CD4-positive, alpha-beta T cell treated with Interleukin-15 for 4 hours (primary cell): ENCODE results near the gene SLC13A5.

Source experiments
- DNase-seq: peaks from one replicate; pipeline ENCODE4 v3.0.0-alpha.2; 2020; ENCODE audit warnings: low spot score

SLC13A5 gene

DNA sequence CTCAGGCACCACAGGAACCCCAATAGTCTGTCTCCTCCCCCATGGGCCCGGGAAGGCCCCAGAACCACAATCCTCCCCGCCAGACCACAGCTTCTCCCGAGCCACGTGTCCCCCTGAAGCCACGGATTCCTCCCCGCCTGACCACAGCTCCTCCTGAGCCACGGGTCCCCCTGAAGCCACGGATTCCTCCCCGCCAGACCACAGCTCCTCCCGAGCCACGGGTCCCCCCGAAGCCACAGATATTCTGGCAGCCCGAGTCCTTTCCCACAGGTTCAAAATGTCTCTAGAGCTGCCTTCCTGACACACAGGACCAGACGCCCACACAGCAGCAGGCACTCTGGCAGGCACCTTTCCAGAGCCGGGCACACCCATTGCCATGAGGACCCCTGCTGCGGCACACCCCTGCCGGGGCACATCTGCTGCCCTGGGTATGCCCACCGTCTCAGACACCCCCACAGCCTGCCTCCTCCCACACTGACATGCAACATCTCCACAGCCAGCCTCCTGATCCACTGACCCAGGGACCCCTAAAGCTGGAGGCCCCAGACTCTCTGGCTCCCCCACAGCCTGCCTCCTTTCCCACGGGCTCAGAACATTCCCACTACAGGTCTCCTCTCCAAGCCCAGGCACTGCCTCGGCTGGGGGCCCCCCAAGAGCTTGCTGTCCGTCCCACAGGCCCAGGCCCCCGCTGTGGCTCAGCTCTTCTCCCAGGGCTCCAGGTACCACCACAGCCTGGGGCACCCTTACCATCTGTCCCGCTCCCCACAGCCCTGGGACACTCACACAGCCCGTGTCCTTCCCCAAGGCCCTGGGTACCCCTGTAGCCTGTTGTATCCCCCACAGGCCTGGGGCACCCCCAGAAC lies 74.9 kb downstream of the SLC13A5 start:
- no peak for DNase-seq

DNA sequence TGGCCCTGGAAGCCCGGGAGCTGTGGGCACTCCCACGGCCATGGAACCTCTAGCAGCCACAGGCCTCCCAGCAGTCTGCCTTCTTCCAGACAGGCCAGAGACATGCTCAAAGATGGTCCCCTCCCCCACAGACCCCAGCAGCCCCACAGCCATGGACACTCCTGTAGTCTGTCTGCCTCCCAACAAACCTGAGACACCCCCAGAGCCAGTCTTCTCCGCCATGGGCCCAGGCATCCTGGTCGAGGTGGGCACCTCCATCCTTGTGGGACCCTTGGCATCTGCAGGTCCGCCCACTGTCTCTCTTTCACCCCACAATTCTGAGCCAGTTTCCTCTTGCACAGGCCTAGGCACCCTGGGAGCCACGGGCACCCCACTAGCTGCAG lies 75.7 kb downstream of the SLC13A5 start:
- no peak for DNase-seq

DNA sequence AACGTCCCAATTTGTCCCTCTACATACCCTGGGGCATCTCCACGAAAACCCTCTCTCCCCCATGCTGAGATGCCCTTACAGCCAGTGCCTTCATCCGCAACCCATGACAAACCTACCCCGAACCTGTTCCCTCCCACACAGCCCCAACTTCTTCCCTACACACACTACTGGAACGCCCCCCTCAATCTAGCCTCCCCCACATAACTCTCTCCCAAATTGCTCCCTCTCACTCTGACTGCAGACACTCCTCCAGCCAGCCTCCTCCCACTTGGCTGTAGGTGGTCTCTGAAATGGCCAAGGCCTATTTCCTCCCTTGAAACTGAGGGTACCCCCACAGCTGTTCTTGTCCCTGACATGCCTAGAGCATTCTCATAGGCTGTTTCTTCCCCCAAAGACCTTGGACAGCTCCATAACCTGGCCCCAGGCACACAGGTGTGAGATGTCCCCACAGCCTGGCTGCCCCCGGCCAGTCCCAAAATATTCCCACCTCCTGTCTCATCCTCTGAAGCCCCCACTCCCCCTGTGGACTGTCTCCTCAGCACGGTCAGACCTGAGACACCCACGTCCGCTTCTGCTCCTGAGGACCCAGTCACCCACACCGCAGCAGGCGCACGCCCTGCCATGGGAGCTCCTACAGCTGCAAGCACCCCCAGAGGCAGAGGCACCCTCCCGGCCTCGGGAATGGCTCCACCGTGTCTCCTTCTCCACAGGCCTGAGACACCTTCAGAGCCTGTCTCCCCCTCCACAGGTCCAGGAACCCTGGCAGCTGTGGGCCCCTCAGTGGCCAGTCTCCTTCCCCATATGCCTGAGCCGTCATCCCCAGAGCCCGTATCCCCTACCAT lies 76.3 kb downstream of the SLC13A5 start:
- DNase-seq: no peak

DNA sequence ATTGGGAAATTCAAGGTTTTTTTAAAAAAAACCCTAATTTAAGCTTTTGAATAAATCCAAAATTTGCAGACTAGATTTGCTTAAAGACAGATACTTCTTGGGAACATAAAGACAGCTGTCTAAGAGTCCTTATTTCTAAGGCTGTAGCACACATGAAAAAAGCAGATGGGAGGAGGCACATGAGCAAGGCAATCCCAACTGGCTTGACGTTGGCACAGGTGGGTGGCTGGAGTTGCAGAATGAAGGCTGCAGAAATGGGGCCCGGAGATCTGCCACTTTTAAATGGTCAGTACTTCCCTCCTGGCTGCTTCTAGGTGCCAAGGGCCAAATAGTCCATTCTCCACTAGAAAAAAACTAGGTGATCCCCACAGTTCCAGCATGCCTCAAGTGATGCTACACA lies 77.1 kb downstream of the SLC13A5 start:
- no peak for DNase-seq
